KMS-11 (cell line): Measurements from ENCODE around the gene SORCS2.

ENCODE experiments used
- H2AFZ ChIP-seq: fragments of 200-600 bp; sonication (generic); 2 replicates; pipeline ENCODE4 v1.6.1; 2016; ENCODE audit warnings: antibody characterized with exemption, mixed run types, low read depth
- H3K27ac ChIP-seq: fragments of 200-600 bp; sonication (generic); 2 replicates; pipeline ENCODE4 v1.6.1; 2016; ENCODE audit warnings: mild to moderate bottlenecking, mixed run types
- H3K27me3 ChIP-seq: fragments of 200-600 bp; sonication (generic); 2 replicates; pipeline ENCODE4 v1.6.1; 2017; ENCODE audit warnings: mild to moderate bottlenecking, low read depth, mixed run types, moderate library complexity; ENCODE audit not compliant: insufficient read depth
- H3K36me3 ChIP-seq: fragments of 200-600 bp; sonication (generic); 2 replicates; pipeline ENCODE4 v1.6.1; 2017; ENCODE audit warnings: mild to moderate bottlenecking, mixed run types; ENCODE audit not compliant: insufficient read depth
- H3K4me1 ChIP-seq: fragments of 200-600 bp; sonication (generic); 2 replicates; pipeline ENCODE4 v1.6.1; 2016; ENCODE audit warnings: mild to moderate bottlenecking, low read depth, mixed run types; ENCODE audit not compliant: poor library complexity, severe bottlenecking
- H3K4me2 ChIP-seq: fragments of 200-600 bp; sonication (generic); 2 replicates; pipeline ENCODE4 v1.7.0; 2016; ENCODE audit warnings: mild to moderate bottlenecking, mixed run types
- H3K4me3 ChIP-seq: fragments of 200-600 bp; sonication (generic); IDR thresholded peaks from 2 replicates; pipeline ENCODE4 v1.6.1; 2017; ENCODE audit warnings: low read depth, low read length, mixed read lengths; ENCODE audit not compliant: insufficient read depth
- H3K79me2 ChIP-seq: fragments of 200-600 bp; sonication (generic); 2 replicates; pipeline ENCODE4 v1.6.1; 2016; ENCODE audit warnings: low read depth, mixed run types; ENCODE audit not compliant: insufficient read depth
- H3K9ac ChIP-seq: fragments of 200-600 bp; sonication (generic); 2 replicates; pipeline ENCODE4 v1.6.1; 2016; ENCODE audit warnings: mild to moderate bottlenecking, mixed run types
- H4K20me1 ChIP-seq: fragments of 200-600 bp; sonication (generic); 2 replicates; pipeline ENCODE4 v1.6.1; 2016; ENCODE audit warnings: mild to moderate bottlenecking, mixed run types; ENCODE audit not compliant: insufficient read depth
- TF ChIP-seq, protein P1 (sequence below): fragments of 200-600 bp; sonication (generic); conservative IDR thresholded peaks from 2 replicates; pipeline ENCODE4 v1.6.1; 2017; ENCODE audit warnings: low read depth, mild to moderate bottlenecking, antibody characterized with exemption, low read length, moderate library complexity, mixed read lengths

Gene SORCS2

DNA sequence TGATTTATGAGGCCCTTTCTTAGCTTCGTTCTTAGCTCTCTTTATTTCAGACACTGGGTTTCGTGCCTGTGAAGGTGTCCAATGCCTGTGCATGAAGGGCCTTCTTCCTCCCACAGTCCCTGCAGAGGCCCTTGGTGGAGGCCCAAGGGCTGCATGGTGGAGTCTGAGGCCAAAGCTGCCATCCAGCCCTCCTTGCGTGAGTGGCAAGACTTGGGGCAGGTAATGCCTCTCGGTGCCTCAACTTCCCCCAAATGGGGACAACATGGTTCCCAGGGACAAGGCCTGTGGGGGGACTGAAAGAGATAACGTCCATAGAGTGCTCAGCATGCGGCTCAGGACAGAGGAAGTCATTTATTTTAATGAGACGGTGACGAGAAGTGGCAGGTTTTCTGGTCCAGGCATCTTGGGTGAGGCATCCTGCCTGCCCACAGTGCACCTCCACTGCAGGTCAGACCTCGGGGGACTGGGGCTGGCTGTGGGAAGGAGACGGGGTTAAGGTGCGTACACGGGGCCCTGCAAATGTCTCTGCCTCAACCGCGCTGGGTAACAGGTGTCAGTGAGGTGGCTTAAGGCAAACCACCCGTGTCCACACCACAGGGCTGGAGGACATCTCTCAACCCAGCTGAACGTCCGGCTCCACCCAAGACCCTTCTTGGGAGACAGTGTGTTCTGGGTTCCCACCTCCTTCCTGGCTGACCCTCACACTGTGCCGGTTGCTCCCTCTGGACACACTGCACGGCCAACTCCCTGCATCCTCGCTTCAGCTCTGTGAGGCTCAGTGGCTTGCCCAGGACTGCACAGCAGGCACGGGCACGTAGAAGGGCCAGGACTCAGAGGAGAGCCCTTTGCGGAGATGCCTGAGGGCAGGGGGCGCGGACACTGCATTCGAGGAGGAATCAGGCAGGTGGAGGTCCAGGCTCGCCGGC, 191.9 kb downstream of the SORCS2 start:
- H2AFZ ChIP-seq = no peak overlapping the region
- no peak overlapping the region for H3K4me2 ChIP-seq
- no peaks in the 10 kb centered on the region for H4K20me1 ChIP-seq
- no peak overlapping the region for H3K9ac ChIP-seq
- no peaks in the 10 kb centered on the region for H3K27me3 ChIP-seq
- no peaks in the 10 kb centered on the region for H3K4me1 ChIP-seq
- no peak overlapping the region for H3K27ac ChIP-seq
- TF ChIP-seq, protein P1, sequence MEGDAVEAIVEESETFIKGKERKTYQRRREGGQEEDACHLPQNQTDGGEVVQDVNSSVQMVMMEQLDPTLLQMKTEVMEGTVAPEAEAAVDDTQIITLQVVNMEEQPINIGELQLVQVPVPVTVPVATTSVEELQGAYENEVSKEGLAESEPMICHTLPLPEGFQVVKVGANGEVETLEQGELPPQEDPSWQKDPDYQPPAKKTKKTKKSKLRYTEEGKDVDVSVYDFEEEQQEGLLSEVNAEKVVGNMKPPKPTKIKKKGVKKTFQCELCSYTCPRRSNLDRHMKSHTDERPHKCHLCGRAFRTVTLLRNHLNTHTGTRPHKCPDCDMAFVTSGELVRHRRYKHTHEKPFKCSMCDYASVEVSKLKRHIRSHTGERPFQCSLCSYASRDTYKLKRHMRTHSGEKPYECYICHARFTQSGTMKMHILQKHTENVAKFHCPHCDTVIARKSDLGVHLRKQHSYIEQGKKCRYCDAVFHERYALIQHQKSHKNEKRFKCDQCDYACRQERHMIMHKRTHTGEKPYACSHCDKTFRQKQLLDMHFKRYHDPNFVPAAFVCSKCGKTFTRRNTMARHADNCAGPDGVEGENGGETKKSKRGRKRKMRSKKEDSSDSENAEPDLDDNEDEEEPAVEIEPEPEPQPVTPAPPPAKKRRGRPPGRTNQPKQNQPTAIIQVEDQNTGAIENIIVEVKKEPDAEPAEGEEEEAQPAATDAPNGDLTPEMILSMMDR = no peak
- H3K79me2 ChIP-seq = no peaks in the 10 kb centered on the region
- no peak overlapping the region for H3K4me3 ChIP-seq
- no peaks in the 10 kb centered on the region for H3K36me3 ChIP-seq

DNA sequence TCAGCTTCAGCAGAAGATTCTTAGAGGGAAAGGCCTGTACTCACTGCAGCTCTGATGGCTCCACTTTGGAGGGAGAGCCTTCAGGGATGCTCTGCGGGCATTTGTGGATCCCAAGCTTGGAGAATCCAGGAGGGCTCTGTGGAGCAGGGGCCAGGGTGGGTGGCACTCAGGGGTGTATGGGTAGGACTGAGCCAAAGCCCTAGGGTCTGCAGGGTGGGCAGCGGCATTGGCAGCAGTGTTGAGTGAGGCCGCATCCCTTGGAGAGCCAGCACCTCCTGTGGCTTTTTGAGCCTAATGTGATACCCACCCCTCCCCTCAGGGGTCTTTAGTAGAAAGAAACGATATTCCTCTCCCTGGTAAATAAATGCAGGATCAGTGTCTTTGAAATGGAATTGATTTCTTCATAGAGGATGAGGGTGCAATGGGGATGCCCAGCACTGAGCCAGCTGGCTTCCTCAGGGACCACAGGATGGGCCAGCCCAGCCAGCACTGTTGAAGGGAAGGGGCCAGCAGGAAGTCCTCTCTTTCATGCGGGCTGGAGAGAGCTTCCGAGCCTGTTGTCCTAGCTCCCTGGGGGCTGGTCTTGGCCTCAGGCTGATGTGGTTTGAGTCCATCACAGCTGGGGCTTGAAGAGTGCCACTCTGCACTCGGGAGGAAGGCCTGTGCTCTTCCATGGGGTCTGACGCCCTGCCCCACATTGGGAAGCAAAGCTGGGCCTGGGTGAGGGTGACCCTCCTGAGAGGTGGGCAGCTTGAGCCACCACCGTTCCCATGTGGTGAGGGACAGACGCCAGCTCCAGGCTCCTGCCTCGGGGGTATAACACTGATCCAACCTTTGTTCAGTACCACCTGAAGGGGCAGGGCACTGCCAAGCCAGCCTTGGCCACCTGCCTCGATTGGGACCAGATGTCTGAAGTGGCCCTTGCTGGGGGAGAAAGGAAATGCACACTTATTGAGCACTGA, 192.9 kb downstream of the SORCS2 start:
- Histone ChIP-seq H3K4me2 (no peak overlapping the region), H3K36me3 (no peaks in the 10 kb centered on the region), H3K9ac (no peak overlapping the region), H2AFZ (no peak overlapping the region), H3K27ac (no peak overlapping the region), H3K4me3 (no peak overlapping the region), H4K20me1 (no peaks in the 10 kb centered on the region), H3K27me3 (no peaks in the 10 kb centered on the region), H3K4me1 (no peaks in the 10 kb centered on the region), H3K79me2 (no peaks in the 10 kb centered on the region)
- TF ChIP-seq, protein P1 = no peak

DNA sequence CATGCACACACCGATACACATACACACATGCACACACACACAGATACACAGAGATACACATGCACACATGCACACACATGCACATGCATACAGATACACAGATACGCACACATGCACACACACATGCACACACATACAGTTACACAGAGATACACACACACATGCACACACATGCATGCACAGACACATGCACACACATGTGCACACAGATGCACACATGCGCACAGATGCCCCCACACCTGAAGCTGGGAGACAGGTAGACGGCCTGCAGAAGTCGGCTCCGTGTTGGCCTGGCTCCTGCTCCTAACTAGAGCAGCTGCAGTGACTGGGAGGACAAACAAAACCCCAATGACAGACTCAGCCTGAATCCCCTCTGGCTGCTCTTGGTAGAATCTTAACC, 195.6 kb downstream of the SORCS2 start:
- Histone ChIP-seq H2AFZ (no peak overlapping the region), H3K9ac (no peak overlapping the region), H3K4me1 (no peaks in the 10 kb centered on the region), H3K4me3 (no peak overlapping the region), H4K20me1 (no peaks in the 10 kb centered on the region), H3K4me2 (no peak overlapping the region), H3K27me3 (no peaks in the 10 kb centered on the region), H3K79me2 (no peaks in the 10 kb centered on the region), H3K27ac (no peak overlapping the region), H3K36me3 (no peaks in the 10 kb centered on the region)
- TF ChIP-seq, protein P1 = no peak

DNA sequence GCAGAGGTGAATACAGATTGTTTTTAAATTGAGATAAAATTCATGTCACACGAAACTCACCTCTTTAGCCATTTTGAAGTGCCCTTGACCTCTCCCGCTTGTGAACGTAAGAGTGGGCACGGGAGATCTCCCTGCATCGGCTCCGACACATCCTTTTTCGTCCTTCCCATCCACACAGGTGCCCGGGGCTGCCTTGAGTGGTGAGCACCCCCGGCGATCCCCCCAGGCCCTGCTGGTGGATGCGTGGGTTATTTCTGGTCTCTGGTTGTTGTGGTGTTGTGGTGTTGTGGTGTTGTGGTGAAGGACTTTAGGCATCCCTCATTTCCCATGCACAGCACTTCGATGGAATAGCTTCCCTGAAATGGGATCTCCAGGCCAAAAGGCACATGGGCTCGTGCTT, 196.3 kb downstream of the SORCS2 start:
- H3K4me3 ChIP-seq = no peak overlapping the region
- no peaks in the 10 kb centered on the region for H4K20me1 ChIP-seq
- no peak overlapping the region for H2AFZ ChIP-seq
- no peaks in the 10 kb centered on the region for H3K27me3 ChIP-seq
- H3K27ac ChIP-seq = no peak overlapping the region
- H3K36me3 ChIP-seq = no peaks in the 10 kb centered on the region
- H3K79me2 ChIP-seq = no peaks in the 10 kb centered on the region
- no peak overlapping the region for H3K4me2 ChIP-seq
- no peaks in the 10 kb centered on the region for H3K4me1 ChIP-seq
- TF ChIP-seq, protein P1 = no peak
- H3K9ac ChIP-seq = no peak overlapping the region
